ENCODE results near the gene PLPPR1.

- TF ChIP-seq SIN3A (IDR thresholded peaks at IDR 0.05; ENCODE audit: borderline replicate concordance, insufficient read depth, low read depth, low read length) (no peak), CTCF (IDR thresholded peaks at IDR 0.05) (no peak), POLR2AphosphoS5 (IDR thresholded peaks at IDR 0.05; ENCODE audit: low read depth, low read length) (no peak), TCF7L2 (IDR thresholded peaks at IDR 0.05; ENCODE audit: low read depth, low read length) (no peak)
- TF ChIP-seq, protein P1, sequence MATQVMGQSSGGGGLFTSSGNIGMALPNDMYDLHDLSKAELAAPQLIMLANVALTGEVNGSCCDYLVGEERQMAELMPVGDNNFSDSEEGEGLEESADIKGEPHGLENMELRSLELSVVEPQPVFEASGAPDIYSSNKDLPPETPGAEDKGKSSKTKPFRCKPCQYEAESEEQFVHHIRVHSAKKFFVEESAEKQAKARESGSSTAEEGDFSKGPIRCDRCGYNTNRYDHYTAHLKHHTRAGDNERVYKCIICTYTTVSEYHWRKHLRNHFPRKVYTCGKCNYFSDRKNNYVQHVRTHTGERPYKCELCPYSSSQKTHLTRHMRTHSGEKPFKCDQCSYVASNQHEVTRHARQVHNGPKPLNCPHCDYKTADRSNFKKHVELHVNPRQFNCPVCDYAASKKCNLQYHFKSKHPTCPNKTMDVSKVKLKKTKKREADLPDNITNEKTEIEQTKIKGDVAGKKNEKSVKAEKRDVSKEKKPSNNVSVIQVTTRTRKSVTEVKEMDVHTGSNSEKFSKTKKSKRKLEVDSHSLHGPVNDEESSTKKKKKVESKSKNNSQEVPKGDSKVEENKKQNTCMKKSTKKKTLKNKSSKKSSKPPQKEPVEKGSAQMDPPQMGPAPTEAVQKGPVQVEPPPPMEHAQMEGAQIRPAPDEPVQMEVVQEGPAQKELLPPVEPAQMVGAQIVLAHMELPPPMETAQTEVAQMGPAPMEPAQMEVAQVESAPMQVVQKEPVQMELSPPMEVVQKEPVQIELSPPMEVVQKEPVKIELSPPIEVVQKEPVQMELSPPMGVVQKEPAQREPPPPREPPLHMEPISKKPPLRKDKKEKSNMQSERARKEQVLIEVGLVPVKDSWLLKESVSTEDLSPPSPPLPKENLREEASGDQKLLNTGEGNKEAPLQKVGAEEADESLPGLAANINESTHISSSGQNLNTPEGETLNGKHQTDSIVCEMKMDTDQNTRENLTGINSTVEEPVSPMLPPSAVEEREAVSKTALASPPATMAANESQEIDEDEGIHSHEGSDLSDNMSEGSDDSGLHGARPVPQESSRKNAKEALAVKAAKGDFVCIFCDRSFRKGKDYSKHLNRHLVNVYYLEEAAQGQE (IDR thresholded peaks at IDR 0.05; ENCODE audit: insufficient read depth in 1 of 2, low read depth in 2 of 2, low read length in 1 of 2) = no peak
These were observed 314.1 kb downstream of the PLPPR1 start for GRCh38 chr9:101342595-101342994.

Data from Panc1 (cell line).